ENCODE data around the gene PSMB4.

DNA sequence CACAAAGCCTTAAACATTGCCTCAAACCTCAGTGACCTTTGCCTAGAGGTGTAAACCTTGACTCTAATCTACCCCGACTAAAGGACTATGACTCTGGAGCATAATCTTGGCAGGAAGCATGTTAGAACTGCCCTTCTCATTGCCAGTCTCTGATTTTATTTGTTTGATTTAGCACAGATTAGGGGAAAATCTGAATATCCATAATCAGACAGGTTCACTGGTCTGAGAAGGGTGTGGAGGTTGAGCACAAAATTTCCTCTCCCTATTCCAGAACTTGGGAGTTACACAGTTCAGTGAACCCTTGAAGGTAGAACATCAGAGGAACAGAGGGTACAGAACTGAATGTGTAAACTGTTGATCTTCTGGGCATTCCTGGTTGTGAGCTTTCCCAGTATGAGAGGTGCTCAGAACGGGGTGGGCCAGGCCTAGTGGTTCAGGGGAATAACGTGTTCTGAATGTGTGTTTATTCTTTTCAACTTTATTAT lies 8.3 kb upstream of the PSMB4 start:
- TF ChIP-seq FOXJ3 (CRISPR knock-in tag; IDR thresholded peaks at IDR 0.05; ENCODE audit: borderline replicate concordance) = no peak
- no peak for TF ChIP-seq ETV6 (CRISPR knock-in tag; IDR thresholded peaks at IDR 0.05)
- no peak for TF ChIP-seq ESRRA (CRISPR knock-in tag; IDR thresholded peaks at IDR 0.05; ENCODE audit: borderline replicate concordance)
- no peak for TF ChIP-seq TP53 (CRISPR knock-in tag; IDR thresholded peaks at IDR 0.05)
- TF ChIP-seq, protein P1, sequence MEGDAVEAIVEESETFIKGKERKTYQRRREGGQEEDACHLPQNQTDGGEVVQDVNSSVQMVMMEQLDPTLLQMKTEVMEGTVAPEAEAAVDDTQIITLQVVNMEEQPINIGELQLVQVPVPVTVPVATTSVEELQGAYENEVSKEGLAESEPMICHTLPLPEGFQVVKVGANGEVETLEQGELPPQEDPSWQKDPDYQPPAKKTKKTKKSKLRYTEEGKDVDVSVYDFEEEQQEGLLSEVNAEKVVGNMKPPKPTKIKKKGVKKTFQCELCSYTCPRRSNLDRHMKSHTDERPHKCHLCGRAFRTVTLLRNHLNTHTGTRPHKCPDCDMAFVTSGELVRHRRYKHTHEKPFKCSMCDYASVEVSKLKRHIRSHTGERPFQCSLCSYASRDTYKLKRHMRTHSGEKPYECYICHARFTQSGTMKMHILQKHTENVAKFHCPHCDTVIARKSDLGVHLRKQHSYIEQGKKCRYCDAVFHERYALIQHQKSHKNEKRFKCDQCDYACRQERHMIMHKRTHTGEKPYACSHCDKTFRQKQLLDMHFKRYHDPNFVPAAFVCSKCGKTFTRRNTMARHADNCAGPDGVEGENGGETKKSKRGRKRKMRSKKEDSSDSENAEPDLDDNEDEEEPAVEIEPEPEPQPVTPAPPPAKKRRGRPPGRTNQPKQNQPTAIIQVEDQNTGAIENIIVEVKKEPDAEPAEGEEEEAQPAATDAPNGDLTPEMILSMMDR (IDR thresholded peaks at IDR 0.05) = no peak
- TF ChIP-seq CREM (CRISPR knock-in tag; IDR thresholded peaks at IDR 0.05) = no peak
- TF ChIP-seq SP1 (CRISPR knock-in tag; conservative IDR thresholded peaks at IDR 0.05) = no peak
- no peak for TF ChIP-seq NFATC4 (CRISPR knock-in tag; IDR thresholded peaks at IDR 0.05)
- no peak for TF ChIP-seq CDX4 (CRISPR knock-in tag; IDR thresholded peaks at IDR 0.05; ENCODE audit: borderline replicate concordance)
- no peak for TF ChIP-seq NR2C2 (CRISPR knock-in tag; IDR thresholded peaks at IDR 0.05)
- TF ChIP-seq, protein P2, sequence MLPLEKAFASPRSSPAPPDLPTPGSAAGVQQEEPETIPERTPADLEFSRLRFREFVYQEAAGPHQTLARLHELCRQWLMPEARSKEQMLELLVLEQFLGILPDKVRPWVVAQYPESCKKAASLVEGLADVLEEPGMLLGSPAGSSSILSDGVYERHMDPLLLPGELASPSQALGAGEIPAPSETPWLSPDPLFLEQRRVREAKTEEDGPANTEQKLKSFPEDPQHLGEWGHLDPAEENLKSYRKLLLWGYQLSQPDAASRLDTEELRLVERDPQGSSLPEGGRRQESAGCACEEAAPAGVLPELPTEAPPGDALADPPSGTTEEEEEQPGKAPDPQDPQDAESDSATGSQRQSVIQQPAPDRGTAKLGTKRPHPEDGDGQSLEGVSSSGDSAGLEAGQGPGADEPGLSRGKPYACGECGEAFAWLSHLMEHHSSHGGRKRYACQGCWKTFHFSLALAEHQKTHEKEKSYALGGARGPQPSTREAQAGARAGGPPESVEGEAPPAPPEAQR (CRISPR knock-in tag; IDR thresholded peaks at IDR 0.05) = no peak
- no peak for TF ChIP-seq NFE2L1 (CRISPR knock-in tag; IDR thresholded peaks at IDR 0.05)
- TF ChIP-seq STAT6 (CRISPR knock-in tag; conservative IDR thresholded peaks at IDR 0.05; ENCODE audit: low read depth) = no peak
- no peak for TF ChIP-seq JUN (CRISPR knock-in tag; IDR thresholded peaks at IDR 0.05)

Data from WTC11 (cell line).